Endometrial microvascular endothelial cells (primary cell): ENCODE results near the gene FBXO40. TPM values are rescaled to one million over a fixed set of nuclear protein-coding genes. Genes with fewer than 3 reads are reported as not detected.

ENCODE experiments used
- in situ Hi-C: cut with HindIII; loops from 2 replicates; pipeline ENCODE4 v1.10.0; 2017; ENCODE audit warnings: low sequenced_read_pairs, low pct_unique_long_range_greater_than_20kb; ENCODE audit errors: inconsistent ontology term
- total RNA-seq: library from RNA; depleted of rRNA; stranded (reverse); fragments of >200 nt; gene quantifications from one replicate; pipeline ENCODE4 v1.2.3, GENCODE V29; 2015; ENCODE audit errors: inconsistent ontology term

Gene FBXO40
- total RNA-seq, 1 donor from 2014 or later, result not detected

DNA sequence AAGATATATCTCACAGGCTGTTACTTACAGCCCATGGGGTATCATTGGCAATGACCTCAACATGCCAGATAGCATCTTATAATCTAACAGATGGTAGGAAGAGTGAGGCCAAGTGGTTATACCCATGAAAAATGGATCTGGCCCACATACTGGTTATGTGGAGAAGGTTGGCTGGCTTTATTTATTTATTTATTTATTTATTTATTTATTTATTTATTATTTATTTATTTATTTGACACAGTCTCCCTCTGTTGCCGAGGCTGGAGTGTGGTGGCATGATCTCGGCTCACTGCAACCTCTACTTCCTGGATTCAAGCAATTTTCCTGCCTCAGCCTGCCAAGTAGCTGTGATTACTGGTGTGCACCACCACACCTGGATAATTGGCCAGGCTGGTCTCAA is 11.6 kb downstream of the FBXO40 start:
- in situ Hi-C loops, result no loop called here

DNA sequence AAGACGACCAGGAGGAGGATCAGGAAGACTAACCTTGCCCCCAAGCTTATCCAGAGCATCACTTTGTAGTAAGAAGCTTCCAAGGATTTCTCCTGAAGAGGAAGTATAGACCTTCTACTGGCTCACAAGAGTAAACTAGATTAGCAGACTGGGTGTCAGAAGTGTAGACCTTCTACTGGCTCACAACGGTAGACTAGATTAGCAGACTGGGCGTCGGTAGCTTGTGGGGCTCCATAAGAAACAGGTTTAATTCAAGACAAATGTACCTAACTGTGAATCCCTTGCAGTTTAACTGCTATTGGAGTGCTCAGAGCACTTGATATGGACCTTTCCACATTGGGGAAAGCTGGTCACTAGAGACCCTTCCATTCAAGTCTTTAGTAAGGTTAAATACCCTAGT is 12.9 kb downstream of the FBXO40 start:
- in situ Hi-C loops, result no loop called here

DNA sequence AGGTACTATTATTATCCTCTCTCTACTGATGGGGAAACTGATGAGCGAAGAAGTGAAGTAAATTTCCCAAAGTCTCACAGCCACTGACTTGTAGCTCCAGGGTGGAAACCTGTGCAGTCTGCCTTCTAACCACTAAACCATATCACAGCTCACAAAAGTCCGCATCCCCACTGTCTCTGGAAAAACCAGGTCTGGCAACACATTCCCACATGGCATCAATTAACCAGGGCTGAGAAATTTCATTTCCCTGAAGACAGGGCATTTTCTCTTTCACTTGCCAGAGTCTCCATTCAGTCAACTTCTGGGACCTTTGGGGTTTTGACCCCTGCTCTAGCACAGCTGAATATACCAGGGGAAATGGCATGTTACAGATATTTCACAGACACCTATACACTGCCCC is 26.5 kb downstream of the FBXO40 start:
- in situ Hi-C loops, result no loop called here

DNA sequence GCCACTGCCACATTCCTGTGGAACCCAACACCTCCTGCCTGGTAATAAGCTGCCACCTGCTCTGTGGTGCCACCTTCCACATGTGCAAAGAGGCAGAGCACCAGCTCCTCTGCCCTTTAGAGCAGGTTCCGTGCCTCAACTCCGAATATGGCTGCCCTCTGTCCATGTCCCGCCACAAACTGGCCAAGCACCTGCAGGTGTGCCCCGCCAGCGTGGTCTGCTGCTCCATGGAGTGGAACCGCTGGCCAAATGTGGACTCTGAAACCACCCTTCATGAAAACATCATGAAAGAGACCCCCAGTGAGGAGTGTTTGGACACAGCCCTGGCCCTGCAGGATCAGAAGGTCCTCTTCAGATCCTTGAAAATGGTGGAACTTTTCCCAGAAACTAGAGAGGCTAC is 28.3 kb downstream of the FBXO40 start:
- in situ Hi-C loops, result no loop called here

DNA sequence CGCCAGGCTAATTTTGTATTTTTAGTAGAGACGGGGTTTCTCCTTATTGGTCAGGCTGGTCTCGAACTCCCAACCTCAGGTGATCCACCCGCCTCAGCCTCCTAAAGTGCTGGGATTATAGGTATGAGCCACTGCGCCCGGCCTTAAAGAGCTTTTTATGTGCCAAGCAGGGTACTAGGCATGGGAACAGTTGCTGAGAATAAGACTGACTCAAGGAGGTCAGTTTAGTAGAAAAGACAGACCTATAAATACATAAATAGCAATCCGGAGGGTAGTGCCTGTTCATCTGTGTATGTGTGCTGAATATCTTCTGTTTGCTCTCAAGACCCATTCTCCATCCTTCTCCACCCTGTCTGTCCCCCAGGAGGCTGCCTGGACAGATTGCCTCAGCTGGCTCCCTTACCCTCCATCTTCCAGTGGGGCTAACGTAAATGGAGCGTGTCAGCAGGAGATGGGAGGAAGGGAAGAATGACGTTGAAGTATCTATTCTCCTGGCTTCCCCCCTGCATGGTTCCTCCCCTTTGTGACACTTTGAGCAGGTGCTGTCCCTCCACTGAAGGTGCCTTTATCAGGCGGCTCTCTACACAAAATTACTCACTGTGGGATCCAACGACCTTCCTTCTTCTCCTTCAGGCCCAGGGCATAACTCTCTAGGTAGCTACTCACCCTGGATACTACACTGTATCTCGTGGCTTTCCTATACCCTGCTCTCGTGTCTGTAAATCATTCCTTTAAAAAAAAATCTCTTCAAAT is 31.1 kb downstream of the FBXO40 start:
- in situ Hi-C loops, result no loop called here

DNA sequence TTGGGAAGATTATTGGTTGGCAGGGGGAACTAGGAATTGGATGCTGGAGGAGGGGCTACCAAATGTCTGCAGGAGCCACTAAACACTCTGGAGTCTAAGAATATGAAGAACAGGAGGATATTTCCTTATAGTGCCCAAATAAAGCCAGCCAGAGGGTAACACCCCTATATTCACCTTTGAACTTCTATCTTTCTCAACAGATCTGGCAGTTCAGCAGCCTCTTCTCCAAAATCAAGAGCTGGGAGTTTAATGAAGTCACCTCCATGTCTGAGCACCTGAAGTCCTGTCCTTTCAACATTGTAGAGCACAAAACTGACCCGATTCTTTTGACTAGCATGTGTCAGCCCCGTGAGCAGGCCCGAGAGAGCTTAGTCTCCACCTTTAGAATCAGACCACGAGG is 33.3 kb downstream of the FBXO40 start:
- in situ Hi-C loops, result no loop called here

DNA sequence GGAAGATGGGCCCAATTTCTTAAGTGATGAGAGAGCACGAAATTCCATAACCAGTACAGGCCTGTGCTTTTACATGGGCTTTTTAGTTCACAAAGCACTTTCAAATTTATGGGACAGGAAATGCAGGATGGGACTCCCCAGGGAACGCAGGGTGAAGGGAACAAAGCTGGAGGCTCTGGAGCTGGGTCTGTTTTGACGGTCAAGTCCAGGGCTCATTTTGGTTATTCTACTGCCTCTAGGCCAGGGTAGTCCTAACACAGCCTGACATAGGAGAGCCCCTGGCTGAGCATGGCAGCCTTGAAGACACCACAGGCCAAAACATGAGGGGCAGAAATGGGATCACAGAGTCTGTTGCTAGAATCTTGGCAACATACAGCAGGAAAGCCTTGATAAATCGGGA is 34.0 kb downstream of the FBXO40 start:
- in situ Hi-C loops, result no loop called here

DNA sequence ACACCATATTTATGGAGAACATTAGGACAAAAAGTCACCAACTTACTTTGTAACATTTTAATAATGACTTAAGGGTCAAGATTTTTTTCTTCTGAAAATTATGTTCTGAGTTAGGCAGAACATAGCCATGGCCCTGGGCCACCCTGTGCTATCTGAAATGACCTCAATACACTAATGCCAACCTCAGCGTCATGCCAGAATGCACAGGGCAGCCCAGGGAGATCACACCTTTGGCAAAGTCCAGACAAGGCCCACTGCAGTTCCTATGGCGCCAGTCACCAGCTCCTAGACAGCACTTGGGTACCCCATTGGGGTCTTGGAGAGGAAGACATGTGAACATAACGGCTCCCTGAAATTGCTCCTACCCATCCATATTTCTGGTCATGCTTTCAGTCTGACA is 34.4 kb downstream of the FBXO40 start:
- in situ Hi-C loops, result no loop called here

DNA sequence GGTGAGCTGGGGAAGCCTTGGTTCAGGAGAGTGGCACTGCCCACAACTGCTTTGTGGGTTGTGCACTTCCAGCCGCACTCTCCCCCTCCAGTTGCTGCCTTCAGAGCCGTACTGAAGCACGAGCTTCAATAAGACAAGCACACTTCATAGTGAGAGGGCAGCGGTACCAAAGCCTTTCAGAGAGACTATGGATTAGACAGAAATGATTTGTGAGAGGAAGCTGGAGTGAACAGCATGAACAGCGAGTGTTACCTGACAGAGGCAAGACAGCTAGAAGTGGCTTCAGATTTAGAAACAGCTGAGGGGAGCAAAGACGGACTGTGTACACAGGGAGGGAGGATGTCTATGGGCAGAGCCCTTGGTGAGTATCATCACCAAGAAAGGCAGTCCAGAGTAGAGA is 36.4 kb downstream of the FBXO40 start:
- in situ Hi-C loops, result no loop called here

DNA sequence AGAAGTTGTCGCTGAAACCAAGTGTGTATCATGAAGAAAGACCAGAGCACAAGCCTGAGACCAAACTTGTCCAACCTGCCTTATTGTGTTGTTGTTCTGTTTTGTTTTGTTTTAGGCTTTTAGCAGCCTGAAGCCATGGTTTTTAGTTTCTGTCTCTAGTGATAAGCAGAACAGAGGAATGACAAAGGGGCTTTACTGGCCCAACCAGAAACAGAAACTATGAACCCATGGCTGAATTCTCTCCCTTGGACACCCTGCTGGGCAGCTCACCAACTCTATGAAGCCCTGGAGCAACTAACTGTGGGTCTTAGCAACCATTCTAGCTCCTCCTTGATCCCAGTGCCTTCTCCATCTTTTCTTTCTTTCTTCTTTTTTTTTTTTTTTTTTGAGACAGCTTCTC is 37.2 kb downstream of the FBXO40 start:
- in situ Hi-C loops, result no loop called here

DNA sequence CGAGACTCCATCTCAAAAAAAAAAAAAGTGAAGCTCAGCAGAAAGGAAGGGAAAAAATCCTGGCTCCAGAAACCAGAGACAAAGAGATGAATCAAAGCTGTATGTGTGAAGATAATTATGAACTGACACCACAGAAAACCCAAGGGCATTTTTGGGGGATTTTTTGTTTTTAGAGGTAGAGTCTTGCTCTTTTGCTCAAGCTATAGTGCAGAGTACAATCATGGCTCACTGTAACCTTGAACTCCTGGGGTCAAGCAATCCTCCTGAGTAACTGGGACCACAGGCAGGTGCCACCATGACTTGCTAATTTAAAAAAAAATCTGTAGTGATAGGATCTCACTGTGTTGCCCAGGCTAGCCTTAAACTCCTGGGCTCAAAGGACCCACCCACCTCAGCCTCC is 44.7 kb downstream of the FBXO40 start:
- in situ Hi-C loops, result no loop called here

DNA sequence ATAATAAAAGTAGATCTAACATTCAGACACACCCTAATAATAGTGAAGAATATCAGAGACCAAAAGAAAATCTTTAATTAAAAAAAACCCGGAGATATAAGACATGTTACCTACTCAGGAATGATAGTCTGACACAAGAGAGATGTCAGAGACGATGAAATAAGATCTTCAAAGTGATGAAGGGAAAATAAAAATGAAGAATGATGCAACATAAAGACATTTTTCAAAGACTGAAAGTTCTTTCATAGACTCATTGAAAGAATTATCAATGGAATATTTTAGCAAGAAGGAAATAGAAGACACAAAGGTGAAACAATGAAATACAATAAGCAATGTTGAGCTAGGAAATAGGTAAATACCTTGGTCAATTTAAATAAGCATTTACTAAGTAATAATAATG is 47.9 kb downstream of the FBXO40 start:
- in situ Hi-C loops, result no loop called here

DNA sequence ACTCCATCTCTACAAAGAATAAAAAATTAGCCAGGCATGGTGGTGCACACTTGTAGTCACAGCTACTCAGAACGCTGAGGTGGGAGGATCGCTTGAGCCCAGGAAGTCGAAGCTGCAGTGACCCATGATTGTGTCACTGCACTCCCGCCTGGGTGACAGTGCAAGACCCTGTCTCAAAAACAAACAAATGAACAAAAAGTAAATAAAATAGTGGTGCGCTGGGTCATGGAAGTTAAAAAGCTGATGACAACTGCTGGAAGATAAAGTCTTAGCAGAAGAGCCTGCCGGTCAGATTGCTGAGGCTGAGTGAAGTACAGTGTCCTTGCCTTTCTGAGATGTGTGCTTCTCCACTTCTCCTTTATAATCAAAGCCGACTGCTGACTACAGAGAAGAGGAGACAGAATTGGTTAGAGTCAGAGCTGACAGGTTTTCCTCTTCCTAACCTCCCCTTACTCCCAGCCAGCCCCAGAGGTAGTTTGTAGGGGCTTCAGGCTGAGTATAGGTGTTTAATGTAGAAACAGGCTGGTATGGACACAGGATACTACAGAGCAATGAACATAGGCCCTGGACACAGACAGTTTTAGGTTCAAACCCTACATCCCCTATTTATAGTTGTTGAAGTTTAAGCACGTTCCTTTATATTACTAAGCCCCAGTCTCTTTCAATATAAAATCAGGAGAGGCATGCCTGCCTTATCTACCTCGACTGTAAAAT is 49.6 kb downstream of the FBXO40 start:
- in situ Hi-C loops, result no loop called here

DNA sequence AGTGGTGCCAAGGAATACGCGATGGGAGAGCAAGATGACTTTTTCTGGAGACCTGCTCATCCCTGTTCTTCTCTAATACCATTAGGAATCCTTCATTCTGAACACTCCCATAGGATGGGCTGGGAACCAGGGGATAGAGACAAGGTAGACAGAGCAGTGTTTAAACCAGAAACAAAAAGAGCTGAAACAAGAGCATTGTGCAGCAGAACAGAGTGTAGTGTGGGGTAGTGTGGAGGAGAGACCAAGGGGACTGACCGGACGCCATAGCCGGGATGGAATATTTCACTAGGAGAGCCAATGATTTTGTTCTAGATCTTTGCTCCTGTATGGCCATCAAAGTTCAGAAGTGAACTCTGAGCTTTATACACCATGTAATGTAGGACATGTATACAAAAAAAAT is 51.9 kb downstream of the FBXO40 start:
- in situ Hi-C loops, result no loop called here

DNA sequence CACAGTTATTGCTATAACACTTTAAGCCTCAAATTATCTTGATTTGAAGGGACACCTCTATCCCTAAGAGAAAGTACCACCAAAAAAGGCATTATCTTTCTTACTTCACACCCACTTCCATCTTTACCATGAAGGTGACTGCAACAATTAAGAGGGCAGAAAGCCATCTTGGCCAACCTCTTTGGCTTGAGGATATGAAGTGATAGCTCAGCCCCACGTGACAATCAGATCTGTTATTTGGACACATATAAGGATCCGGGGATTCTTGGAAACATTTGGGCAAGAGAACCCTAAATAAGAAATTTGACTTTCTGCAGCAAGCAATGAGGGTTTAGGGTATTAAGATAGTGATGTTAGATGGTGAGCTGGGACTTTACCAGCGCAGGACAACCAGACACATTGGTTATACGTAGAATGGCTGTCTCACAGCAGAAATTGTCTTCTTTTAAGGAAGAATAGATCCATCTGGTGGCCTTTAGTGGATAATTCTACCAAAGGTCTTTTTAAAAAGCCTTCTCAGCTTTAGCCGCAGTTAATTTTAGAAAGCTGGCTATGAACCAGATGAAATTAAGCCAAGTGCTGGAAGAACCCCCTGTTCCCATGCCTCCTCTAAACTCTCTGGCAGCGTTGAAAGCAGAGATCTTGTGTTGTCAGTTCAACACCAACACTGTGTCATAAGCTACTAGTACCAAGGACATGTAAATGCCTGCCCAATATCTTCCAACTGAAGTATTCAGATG is 55.2 kb downstream of the FBXO40 start:
- in situ Hi-C loops, result no loop called here

DNA sequence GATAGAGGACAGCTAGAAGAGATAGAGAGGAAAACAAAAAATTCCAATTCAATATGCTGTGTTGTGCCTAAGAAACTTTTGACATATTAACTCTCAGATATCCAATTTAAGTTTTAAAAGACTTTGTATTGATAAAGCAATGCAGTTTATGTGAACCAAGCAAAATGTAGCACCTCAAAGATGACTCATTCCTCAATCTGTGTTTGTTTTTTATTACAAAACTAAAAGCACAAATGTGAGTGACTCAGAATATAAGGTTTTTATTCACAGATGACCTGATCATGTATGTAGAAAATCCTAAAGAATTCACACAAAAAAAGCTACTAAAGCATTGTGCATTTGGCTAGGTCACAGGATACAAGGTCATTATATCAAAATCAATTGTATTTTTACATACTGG is 56.5 kb downstream of the FBXO40 start:
- in situ Hi-C loops, result no loop called here

DNA sequence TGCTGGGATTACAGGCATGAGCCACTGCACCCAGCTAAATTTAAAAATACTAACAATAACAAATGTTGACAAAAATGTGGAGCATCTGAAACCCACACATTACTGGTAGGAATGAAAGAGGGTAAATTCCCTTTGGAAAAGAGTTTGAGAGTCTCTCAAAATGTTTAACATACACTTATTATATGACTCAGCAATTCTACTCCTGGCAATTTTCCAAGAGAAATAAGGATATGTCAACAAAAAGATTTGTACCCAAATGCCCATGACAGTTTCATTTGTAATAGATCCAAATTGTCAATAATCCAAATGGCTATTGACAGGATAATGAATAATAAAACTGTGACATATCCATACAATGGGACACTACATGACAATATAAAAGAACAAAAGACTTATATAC is 58.5 kb downstream of the FBXO40 start:
- in situ Hi-C loops, result no loop called here

DNA sequence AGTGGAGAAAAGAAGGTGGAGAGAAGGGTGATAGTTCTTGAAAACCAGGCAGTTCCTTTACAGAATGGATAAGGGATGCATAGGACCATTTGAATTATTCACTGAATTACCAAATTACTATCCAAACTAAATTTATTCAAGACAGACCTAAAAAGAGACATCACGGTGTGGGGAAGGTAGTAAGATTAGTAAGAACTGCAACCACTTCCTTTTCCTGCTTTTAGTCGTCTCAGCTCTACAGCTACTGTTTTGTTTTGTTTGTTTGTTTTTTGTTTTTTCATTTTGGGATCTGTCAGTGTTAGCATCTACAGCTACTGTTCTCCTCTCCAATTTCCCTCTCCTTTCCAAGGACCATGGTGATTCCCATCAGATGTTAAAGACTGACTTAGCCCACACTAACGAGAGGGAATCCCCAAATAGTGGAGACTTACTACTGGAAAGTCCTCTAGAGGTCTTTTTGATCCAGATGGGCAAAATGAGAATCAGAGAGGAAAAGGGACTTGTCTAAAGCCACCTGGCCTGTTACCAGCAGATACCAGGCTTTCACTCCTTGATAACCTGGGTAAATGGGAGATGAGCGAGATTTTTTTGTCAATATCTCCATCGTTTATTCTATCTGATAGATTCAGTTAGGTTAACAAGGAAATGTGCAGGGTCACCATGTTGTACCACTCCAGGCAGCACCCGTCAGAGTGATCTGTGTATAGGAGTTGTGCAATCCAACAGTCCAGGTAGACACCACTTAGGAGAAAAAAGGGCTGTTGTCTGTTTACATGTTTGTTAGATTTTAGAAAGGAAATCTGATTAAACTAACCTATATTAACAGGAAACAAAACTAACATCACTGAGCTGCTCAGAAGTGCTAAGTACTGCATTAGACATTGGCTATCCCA is 61.6 kb downstream of the FBXO40 start:
- in situ Hi-C loops, result no loop called here
